HG02981 (cell line): ENCODE measurements around the gene AGRN.
"Not testable (repeated sequence)": the region's sequence is repeated elsewhere in the genome, so short reads cannot be mapped to it uniquely, and the experiment has no call there.

Experiments
- ATAC-seq: cut with Tn5 transposase; IDR thresholded peaks from one replicate; pipeline ENCODE4 v1.9.1; 2021; ENCODE audit warnings: mild to moderate bottlenecking, moderate library complexity; ENCODE audit not compliant: unreplicated experiment

The AGRN gene

DNA sequence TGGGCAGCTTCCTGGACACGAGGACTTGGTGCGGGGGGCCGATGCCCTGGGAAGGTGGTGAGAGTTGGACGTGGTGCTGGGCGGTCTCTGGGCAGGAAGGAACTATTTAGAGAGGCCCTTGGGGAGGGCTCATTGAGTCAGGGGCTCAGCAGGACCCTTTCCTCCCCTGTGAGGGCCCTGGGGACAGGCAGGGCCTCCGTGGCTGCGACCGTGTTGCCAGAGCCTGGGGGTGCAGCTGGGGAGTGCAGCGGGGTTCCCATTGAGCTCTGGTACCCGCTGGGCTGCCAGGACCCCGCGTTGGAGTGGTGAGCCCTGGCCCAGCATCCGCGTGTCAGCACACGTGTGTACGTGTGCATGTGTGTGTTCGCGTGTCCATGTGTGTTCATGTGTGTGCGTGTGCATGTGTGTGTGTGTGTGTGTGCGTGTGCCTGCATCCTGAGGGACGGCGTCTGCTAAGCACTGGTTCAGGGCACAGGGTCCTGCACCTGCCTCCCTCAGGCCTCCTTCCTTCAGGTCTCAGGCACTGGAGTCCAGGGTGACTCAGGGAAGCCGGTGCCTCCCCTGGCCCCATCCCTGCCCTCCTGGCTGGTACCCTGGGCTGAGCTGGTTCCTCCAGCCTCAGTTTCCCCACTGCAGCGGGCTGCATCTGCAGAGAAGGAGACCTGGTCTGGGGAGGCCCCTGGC is 43.5 kb downstream of the AGRN start:
- ATAC-seq, result no peak

DNA sequence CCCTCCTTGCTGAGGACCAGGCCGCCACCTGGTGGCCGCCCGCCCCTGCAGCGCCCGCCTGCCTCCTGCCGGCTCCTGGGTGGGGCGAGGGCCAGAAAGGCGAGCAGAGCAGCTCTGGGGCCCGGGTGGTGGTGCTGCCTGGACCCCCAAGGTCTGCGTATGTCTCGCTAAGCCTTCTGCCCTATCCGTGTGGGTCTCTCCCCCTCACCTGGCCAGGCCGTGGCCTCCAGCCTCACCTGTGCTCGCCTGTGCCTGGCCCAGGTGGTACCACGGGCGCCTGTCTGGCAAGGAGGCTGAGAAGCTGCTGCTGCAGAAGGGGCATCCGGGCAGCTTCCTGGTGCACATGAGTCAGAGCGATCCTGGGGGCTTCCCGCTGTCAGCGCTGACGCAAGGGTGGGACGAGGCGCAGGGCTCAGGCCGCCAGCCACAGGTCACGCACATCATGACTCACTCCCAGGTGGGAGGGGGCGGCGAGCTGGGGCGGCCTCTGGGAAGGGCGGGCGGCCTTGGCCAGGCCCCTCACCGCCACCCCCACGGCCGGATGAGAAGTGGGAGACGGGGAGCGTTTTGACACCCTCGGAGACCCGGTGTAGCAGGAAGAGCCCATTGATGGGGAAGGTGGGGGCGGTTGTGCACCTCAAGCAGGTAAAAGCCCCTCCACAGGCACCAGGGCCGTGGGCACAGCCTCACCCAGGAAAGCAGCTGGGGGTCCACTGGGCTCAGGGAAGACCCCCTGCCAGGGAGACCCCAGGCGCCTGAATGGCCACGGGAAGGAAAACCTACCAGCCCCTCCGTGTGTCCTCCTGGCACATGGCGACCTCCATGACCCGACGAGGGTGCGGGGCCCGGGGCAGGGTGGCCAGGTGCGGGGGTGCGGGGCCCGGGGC is 44.3 kb downstream of the AGRN start:
- peak; percentile 46 for ATAC-seq

DNA sequence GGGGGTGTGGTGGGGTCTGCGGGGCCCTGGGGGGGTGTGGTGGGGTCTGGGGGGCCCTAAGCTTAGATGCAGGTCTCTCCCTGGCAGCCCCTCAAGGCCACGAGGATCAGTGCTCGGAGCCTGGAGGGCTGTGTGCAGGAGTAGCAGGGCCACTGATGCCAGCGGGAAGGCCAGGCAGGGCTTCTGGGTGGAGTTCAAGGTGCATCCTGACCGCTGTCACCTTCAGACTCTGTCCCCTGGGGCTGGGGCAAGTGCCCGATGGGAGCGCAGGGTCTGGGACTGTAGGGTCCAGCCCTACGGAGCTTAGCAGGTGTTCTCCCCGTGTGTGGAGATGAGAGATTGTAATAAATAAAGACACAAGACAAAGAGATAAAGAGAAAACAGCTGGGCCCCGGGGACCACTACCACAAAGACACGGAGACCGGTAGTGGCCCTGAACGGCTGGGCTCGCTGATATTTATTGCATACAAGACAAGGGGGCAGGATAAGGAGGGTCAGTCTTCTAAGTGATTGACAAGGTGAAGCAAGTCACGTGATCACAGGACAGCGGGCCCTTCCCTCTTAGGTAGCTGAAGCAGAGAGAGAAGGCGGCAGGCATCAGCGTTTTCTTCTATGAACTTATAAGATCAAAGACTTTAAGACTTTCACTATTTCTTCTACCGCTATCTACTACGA is 45.5 kb downstream of the AGRN start:
- ATAC-seq, result no peak

DNA sequence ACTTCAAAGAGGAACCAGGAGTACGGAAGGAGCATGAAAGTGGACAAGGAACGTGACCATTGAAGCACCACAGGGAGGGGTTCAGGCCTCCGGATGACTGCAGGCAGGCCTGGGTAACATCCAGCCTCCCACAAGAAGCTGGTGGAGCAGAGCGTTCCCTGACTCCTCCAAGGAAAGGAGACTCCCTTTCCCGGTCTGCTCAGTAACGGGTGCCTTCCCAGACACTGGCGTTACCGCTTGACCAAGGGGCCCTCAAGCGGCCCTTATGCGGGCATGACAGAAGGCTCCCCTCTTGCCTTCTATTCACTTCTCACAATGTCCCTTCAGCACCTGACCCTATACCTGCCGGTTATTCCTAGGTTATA is 46.0 kb downstream of the AGRN start:
- not testable (repeated sequence) for ATAC-seq

DNA sequence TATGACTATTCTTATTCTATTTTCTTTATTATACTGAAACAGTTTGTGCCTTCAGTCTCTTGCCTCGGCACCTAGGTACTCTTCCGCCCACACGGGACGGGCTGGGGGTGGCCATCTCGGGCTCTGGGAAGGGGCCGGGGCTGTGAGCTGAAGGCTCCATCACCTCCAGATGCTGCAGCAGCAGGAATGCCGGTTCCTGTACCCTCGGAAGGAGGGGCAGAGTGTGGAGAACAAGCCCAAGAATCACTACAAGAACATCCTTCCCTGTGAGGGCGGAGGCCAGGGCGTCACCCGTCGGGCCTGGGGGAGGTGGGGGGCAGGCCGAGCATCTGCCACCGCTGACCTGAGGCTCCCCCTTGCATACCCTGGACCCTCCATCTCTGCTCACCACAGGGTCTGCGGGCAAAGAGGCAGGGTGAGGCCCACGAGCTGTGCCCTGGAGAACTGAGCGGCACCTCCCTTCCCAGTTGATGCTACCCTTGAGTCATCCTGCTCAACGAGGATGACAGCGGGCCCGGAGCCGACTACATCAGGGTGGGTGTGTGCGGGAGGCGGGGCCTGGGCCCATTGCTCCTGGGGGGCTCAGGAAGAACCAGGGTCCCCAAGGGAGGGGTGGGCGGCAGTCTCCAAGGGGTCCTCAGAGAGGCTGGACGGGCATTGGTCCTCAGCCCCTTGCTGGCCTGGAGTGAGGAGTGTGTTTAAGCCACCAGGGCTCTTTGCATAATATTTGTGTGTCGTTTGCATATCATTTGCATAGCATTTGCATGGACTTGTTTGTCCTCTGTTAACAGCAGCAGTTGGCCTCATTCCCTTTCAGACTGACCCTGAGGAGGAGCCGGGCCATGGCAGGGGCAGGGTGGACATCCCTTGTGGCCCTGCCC is 46.7 kb downstream of the AGRN start:
- ATAC-seq, result no peak

DNA sequence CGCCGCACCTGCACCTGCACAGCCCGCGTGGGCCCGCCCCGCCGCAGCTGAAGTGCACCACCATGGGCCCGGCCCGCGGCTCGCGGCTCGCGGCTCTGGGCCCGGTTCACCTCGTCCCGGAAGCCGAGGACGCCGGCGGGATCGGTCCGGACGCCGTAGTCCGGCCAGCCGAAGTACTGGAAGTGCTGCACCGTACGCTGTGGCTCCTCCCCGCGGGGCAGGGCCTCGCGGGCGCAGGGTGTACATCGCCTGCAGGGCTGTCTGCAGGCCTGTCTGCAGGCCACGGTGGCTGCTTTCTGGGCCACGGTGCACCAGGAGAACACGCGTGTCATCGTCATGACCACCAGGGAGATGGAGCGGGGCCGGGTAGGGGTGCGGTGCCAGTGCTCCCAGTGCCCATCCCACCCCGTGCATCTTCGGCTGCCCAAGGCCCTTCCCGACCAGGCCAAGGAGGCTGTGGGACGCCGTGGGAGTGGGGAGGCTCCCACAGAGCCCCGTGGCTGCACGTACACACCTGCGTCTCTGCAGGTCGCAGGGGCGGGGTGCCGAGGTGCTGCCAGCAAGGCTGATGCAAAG is 47.5 kb downstream of the AGRN start:
- no peak for ATAC-seq

DNA sequence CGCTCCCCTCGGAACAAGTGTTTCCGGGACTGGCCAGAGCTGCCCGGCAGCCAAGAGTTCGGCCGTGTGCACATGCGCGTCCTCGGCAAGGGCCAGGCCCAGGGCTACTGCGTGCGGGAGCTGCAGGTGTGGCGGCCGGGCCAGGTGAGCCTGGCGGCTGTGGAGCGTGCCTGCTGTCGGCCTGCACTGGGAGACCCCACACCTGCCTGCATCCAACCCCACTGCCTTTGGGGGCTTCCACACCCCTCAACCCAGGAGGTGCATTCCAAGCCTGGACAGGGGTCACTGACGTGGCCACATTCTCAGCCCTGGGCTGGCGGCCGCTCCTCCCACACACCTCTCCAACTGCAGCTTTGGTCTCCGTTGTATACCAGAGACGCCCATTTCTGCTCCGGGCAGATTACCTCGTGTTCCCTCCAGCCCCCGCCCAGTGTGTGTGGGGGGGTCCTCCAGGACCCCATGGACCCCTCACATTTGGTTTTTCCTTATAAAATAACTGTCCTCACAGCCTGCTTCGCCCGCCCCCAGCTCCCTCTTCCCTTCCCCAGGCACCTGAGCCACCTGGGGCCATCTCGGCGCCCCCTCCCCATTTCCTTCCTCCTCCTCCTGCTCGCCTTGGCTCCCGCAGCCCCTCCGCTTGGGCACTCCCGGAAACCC is 48.1 kb downstream of the AGRN start:
- no peak for ATAC-seq

DNA sequence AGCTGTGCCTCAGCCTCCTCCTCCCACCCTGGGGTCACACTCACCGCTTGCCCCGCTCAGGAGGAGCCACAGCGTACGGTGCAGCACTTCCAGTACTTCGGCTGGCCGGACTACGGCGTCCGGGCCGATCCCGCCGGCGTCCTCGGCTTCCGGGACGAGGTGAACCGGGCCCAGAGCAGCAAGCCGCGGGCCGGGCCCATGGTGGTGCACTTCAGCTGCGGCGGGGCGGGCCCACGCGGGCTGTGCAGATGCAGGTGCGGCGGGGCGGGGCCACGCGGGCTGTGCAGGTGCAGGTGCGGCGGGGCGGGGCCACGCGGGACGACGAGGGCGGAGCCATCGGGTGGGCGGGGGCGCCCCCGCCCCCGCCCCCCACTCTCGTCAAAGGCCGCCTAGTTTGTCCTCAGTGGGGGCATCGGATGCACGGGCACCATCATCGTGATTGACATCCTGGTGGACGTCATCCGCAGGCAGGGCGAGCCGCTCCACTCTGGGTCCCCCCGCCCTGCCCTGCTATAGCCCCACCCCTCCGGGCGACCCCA is 48.7 kb downstream of the AGRN start:
- ATAC-seq, result no peak

DNA sequence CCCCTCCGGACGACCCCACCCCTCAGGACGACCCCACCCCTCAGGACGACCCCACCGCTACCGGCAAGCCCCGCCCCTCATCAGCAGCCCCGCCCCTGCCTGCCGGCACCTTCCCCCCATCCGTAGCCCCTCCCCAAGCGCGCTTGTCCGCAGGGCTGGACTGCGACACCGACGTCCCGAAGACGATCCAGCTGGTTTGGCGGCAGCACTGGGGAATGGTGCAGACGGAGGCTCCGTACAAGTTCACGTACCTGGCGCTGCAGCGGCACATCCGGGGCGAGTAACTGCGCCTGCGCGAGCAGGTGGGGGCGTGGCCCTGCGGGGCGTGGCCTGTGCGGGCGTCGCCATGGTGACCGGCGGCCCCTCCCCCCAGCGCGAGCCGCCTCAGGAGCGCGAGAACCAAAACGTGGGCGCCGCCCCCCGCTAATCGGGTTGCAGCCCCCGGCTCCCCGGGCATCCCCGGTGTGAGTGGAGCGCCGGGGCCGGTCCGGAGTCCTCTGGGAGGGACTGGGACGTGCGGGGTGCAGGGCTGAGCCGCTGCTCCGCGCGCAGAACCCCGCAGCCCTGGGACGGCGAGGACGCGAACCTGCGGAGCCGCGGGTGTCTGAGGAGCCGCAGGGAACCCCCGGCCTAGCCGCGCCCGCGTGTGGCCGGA is 49.3 kb downstream of the AGRN start:
- no peak for ATAC-seq

DNA sequence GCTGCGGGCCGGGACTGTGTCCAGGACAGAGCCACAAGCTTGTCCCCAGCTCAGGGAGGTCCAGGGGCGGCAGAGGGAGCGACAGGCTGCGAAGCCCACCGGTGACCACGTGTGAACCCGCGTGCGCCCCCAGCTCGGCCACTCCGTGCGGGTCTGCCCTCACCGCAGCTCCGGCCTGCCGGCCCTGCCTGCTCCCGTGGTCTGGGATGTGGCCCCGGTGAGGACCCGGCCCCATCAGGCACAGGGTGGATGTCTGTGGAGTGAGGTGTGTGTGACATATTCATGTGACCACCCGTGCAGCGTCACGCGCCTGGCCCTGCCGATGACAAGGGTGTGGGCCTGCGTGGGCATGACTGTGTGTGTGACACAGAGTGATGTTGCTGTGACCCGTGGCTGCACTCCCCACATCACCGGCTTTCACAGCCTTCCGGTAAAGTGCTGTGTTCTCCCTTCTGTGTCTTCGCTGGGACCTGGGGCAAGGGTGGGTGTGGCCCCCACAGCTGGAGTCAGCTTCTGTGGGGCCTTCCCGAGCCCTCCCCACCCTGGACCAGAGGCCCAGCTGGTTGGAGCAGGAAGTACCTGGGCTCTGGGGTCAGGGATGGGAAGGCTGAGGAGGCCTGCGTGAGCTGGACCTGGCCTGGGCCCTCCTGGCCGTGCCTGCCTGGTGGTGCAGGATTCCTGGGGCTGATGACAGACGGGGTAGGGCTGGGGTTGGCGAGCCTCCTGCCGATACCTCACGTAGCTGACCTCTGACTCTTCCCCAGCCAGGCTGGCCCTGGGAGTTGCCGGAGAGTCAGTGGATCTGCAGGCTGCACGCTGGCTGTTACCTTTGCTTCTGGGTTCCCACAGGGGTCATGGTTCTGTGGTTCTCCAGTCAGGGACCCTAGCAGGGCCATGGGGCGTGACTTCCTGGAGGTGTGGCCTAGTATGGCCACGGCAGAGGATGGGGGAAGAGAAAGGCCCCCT is 50.1 kb downstream of the AGRN start:
- no peak for ATAC-seq

DNA sequence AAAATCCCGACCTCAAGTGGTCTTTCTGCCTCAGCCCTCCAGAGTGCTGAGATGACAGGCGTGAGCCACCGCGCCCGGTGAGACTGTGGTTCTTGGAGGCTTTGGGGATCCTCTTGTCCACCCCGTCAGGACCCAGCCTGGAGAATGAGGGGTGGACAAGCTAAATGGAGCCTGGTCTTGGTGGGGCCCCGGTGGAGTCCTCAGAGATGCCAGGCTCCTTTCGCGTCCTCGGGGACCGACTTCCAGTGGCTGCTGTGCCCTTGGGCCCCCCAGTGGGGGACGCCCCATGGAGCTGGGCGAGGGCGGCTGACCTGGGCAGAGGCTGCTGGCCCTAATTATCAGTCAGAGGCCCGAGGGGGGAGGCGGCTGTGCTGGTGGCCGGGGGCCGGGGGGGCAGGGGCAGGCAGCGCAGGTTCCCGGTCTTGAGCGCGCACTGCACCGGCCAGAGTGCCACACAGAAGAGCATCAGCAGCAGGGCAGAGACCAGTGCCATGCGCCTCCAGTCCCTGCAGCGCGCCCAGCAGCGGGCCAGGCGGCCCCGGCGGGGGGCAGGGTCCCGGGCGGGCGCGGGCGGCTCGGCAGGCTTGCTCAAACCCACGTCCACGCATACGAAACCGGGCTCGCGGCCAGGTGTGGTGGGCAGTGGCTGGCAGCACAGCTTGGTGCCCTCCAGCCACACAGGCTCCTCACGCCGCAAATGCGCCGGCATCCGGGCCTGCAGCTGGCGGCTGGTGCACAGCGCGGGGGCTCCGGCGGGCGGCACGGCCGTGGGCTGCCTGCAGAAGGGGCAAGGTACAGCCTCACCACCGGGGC is 51.8 kb downstream of the AGRN start:
- ATAC-seq, result no peak

DNA sequence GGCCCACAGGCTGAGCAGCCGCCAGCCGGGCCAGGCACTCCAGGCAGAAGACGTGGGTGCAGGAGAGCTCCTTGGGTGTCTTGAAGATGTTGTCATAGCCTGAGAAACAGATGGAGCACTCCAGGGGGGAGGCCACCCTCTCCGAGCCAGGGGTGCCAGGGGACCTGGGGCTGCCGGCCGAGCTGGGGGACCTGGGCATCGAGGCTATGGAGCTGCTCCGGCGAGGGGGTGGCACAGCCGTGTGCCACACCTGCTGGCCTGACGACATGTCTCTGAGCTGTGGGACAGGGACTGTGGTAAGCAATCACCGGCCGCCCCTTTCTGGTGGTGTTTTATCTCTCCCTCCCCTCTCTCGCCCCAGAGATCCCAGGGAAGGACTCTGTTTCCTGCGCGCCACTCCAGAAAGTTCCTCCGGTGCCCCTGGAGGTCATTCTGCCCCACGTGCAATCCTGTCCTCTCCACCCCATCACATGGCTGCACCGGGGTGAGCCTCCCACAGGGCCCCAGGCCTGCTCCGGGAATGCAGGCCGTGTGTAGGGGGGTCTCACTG is 52.5 kb downstream of the AGRN start:
- no peak for ATAC-seq

DNA sequence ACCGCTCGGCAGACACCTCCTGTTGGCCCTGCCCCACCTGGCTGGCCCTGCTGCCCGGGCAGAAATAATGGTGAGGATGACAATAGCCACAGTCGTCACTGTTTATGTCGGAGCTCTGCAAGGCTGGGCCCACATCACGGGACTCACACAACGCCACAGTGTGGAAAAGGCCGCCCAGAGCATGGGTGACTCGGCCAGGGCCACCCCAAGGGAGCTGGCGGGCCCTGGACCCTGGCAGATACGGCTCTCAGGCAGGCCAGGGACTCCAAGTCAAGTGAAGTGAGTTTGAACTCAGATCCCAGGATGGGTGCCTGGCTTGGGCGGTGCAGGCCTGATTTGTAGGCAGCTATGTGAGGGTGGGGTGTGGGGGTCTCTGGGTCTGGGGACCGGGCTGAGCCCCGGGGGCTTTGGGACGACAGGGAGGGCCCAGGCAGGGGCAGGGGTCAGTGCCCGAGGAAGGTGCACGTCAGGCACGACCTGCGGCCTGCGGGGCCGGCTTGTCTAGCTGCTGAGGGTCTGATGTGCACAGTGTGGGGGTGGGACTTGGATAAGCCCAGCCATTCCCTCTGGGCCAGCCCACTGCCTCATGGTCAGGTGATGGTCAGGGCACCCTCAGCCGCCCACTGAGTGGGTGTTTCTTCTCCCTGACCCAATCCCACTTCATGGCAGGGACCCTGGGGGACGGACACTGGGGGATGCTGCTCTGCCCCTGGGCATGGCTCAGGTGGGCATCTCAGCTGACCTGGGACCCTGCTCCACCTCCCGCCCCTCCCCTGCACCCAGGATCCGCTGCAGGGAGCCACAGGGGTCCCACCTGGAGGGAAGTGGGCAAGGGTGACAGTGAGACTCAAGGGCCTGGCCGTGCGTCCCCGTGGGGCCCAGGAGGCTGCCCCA is 53.2 kb downstream of the AGRN start:
- ATAC-seq, result no peak

DNA sequence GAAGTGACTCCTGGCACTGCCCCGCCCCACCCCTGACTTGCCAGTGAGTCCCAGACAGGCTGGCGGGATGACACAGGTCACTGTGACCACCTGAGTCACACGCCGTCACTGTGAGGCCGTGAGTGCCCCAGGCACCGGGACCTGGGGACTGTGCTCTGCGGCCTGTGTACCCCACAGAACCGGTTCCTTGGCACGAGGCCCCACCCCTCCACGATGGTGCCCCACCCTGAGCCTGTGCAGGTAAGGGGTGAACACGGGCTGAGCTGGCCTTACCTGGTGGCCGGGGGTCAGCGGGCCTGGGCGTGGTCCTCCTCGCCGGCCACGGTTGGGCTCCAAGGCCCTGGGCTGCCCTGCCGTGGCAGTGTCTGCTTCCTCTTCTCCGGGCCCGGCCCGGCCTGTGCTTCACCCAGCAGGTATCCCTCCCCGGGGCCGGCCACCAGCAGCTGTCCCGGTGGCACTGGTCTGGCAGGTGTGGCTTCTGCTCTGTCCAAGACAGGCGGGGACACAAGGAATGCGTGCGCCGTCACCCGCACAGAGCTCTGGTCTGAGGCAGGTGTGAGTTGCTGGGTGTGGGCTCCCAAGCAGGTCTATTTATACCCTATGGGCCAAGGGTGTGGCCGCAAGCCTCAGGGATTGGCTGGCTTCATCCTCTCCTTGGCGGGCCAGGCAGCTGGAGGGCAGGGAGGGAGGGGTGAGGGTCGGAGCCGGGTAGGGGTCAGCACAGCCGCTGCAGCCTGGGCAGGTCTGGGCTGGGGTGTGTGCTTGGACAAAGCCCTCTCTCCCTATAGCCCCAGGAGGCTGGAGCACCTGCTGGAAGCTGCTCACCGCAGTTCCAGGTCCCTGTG is 54.0 kb downstream of the AGRN start, which contains the start of gene RNF223:
RNF223 (minus strand) TSS at position 564 of the 845 bp plus-strand sequence. CDS start 1,740 bp downstream, outside the sequence.
- ATAC-seq, result no peak

DNA sequence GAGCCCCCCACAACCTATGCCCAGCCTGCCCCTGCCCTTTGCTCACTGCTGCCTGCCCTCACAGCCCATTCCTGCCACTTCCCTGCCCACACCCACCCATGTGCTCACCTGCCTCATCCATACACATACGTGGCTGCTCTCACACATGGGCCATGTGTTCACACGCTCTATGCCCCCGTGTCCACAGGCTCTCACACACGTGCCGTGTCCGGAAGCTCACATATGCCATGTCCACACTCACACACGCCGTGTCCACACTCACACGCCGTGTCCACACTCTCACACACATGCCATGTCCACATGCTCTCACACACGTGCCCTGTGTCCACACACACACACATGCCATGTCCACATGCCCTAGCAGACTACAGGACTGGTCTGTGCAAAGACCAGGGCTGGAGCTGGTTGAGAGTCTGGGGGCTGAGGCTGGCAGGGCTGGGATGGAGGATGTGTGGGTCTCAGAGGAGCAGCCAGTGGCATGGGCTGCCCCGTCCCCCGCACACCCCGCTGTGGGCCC is 54.8 kb downstream of the AGRN start:
- no peak for ATAC-seq
